Ishikawa (cell line): Measurements from ENCODE around the gene PCCA.

Experiments used
- CEBPB ChIP-seq: IDR thresholded peaks from 2 replicates; pipeline ENCODE4 v1.6.1; 2012
- CREB1 ChIP-seq: IDR thresholded peaks from 2 replicates; pipeline ENCODE4 v1.6.1; 2012; ENCODE audit warnings: low read depth
- EGR1 ChIP-seq: IDR thresholded peaks from 2 replicates; pipeline ENCODE4 v1.6.1; 2012
- EP300 ChIP-seq: IDR thresholded peaks from 2 replicates; pipeline ENCODE4 v1.6.1; 2012; ENCODE audit warnings: borderline replicate concordance
- FOXM1 ChIP-seq: IDR thresholded peaks from 2 replicates; pipeline ENCODE4 v1.6.1; 2012; ENCODE audit warnings: low read depth, borderline replicate concordance
- NFIC ChIP-seq: IDR thresholded peaks from 2 replicates; pipeline ENCODE4 v1.6.1; 2012
- RAD21 ChIP-seq: IDR thresholded peaks from 2 replicates; pipeline ENCODE4 v1.6.1; 2012; ENCODE audit warnings: low read depth
- TAF1 ChIP-seq: IDR thresholded peaks from 2 replicates; pipeline ENCODE4 v1.6.1; 2012; ENCODE audit warnings: low read depth, mild to moderate bottlenecking
- TCF12 ChIP-seq: IDR thresholded peaks from 2 replicates; pipeline ENCODE4 v1.6.1; 2012; ENCODE audit warnings: low read depth
- TEAD4 ChIP-seq: IDR thresholded peaks from 2 replicates; pipeline ENCODE4 v1.6.1; 2012
- YY1 ChIP-seq: IDR thresholded peaks from 2 replicates; pipeline ENCODE4 v1.6.1; 2012; ENCODE audit warnings: low read depth
- ZBTB7A ChIP-seq: IDR thresholded peaks from 2 replicates; pipeline ENCODE4 v1.6.1; 2012; ENCODE audit warnings: low read depth
- TF ChIP-seq, protein P1 (sequence below): IDR thresholded peaks from 2 replicates; pipeline ENCODE4 v1.6.1; 2012
- TF ChIP-seq, protein P2 (sequence below): IDR thresholded peaks from 2 replicates; pipeline ENCODE4 v1.6.1; 2012; ENCODE audit warnings: low read depth, mild to moderate bottlenecking
- TF ChIP-seq, protein P3 (sequence below): IDR thresholded peaks from 2 replicates; pipeline ENCODE4 v1.6.1; 2012

The PCCA gene, protein sequence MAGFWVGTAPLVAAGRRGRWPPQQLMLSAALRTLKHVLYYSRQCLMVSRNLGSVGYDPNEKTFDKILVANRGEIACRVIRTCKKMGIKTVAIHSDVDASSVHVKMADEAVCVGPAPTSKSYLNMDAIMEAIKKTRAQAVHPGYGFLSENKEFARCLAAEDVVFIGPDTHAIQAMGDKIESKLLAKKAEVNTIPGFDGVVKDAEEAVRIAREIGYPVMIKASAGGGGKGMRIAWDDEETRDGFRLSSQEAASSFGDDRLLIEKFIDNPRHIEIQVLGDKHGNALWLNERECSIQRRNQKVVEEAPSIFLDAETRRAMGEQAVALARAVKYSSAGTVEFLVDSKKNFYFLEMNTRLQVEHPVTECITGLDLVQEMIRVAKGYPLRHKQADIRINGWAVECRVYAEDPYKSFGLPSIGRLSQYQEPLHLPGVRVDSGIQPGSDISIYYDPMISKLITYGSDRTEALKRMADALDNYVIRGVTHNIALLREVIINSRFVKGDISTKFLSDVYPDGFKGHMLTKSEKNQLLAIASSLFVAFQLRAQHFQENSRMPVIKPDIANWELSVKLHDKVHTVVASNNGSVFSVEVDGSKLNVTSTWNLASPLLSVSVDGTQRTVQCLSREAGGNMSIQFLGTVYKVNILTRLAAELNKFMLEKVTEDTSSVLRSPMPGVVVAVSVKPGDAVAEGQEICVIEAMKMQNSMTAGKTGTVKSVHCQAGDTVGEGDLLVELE

GRCh38 chr13:100088644-100089464 is at the start of gene PCCA:
Gene PCCA, plus strand, starts transcription at chr13:100089093. Its CDS starts 28 bp downstream, at chr13:100089121.
- peak; percentile 80 for TF ChIP-seq TAF1
- TF ChIP-seq RAD21 = no peak
- peak; percentile 92 for TF ChIP-seq YY1
- TF ChIP-seq, protein P1, sequence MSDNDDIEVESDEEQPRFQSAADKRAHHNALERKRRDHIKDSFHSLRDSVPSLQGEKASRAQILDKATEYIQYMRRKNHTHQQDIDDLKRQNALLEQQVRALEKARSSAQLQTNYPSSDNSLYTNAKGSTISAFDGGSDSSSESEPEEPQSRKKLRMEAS = peak; percentile 94
- no peak for TF ChIP-seq TEAD4
- TF ChIP-seq, protein P2, sequence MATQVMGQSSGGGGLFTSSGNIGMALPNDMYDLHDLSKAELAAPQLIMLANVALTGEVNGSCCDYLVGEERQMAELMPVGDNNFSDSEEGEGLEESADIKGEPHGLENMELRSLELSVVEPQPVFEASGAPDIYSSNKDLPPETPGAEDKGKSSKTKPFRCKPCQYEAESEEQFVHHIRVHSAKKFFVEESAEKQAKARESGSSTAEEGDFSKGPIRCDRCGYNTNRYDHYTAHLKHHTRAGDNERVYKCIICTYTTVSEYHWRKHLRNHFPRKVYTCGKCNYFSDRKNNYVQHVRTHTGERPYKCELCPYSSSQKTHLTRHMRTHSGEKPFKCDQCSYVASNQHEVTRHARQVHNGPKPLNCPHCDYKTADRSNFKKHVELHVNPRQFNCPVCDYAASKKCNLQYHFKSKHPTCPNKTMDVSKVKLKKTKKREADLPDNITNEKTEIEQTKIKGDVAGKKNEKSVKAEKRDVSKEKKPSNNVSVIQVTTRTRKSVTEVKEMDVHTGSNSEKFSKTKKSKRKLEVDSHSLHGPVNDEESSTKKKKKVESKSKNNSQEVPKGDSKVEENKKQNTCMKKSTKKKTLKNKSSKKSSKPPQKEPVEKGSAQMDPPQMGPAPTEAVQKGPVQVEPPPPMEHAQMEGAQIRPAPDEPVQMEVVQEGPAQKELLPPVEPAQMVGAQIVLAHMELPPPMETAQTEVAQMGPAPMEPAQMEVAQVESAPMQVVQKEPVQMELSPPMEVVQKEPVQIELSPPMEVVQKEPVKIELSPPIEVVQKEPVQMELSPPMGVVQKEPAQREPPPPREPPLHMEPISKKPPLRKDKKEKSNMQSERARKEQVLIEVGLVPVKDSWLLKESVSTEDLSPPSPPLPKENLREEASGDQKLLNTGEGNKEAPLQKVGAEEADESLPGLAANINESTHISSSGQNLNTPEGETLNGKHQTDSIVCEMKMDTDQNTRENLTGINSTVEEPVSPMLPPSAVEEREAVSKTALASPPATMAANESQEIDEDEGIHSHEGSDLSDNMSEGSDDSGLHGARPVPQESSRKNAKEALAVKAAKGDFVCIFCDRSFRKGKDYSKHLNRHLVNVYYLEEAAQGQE = no peak
- TF ChIP-seq EP300 = no peak
- no peak for TF ChIP-seq CEBPB
- TF ChIP-seq EGR1 = peak; percentile 86
- TF ChIP-seq NFIC = no peak
- TF ChIP-seq ZBTB7A = peak; percentile 66; the same call in 1 of the 2 replicates
- no peak for TF ChIP-seq TCF12
- TF ChIP-seq, protein P3, sequence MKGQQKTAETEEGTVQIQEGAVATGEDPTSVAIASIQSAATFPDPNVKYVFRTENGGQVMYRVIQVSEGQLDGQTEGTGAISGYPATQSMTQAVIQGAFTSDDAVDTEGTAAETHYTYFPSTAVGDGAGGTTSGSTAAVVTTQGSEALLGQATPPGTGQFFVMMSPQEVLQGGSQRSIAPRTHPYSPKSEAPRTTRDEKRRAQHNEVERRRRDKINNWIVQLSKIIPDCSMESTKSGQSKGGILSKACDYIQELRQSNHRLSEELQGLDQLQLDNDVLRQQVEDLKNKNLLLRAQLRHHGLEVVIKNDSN = no peak
- no peak for TF ChIP-seq FOXM1
- 0 out of 2 replicates have a peak, but pooled peaks have one; percentile 28 for TF ChIP-seq CREB1

- TF ChIP-seq CREB1 (no peak), YY1 (no peak), CEBPB (no peak), TCF12 (no peak), TEAD4 (no peak), NFIC (no peak), EP300 (no peak), FOXM1 (no peak), TAF1 (no peak), ZBTB7A (no peak), RAD21 (no peak), EGR1 (no peak)
- TF ChIP-seq, protein P2 = no peak
- TF ChIP-seq, protein P1 = no peak
- TF ChIP-seq, protein P3 = no peak
These were observed 49.2 kb upstream of the PCCA start for GRCh38 chr13:100039740-100040139.

- TF ChIP-seq EGR1 = no peak
- no peak for TF ChIP-seq TCF12
- no peak for TF ChIP-seq TAF1
- TF ChIP-seq, protein P1 = no peak
- TF ChIP-seq NFIC = no peak
- TF ChIP-seq, protein P2 = no peak
- no peak for TF ChIP-seq YY1
- TF ChIP-seq FOXM1 = no peak
- no peak for TF ChIP-seq CEBPB
- TF ChIP-seq RAD21 = no peak
- TF ChIP-seq EP300 = no peak
- TF ChIP-seq CREB1 = no peak
- TF ChIP-seq TEAD4 = no peak
- no peak for TF ChIP-seq ZBTB7A
- TF ChIP-seq, protein P3 = no peak
These were observed 48.7 kb upstream of the PCCA start for GRCh38 chr13:100040196-100040595.
